CD4-positive, alpha-beta T cell (primary cell): ENCODE measurements around the gene SNAPC4. TPM values are rescaled to one million over a fixed set of nuclear protein-coding genes. Genes with fewer than 3 reads are reported as not detected.

ENCODE experiments used
- ATAC-seq: fragments of 200-7000 bp; cut with Tn5 transposase; one replicate; pipeline ENCODE4 v1.10.0; 2022; ENCODE audit warnings: mild to moderate bottlenecking; ENCODE audit not compliant: poor library complexity
- CTCF ChIA-PET: fragments of 350-600 bp; sonication (Branson Sonifier 250); formaldehyde crosslinking; loops from one replicate; lab custom pipeline; 2021; ENCODE audit warnings: antibody characterized with exemption, inconsistent platforms; lab: Charles Lee
- POLR2A ChIA-PET: fragments of 350-600 bp; sonication (Branson Sonifier 250); formaldehyde crosslinking; loops from one replicate; lab custom pipeline; 2021; ENCODE audit warnings: antibody characterized with exemption, inconsistent platforms; lab: Charles Lee
- DNase-seq, 14 experiments: peaks; one replicate each; pipeline ENCODE4 v3.0.0-alpha.2; 2013 to 2020; ENCODE audit warnings: mixed read lengths in 2 of 14
- H3K27ac ChIP-seq, 2 donors: one replicate each; pipeline versions ENCODE4 v1.5.1 to v1.7.0; 2013; ENCODE audit warnings: low read length in 2 of 2, low read depth in 1 of 2, mild to moderate bottlenecking in 1 of 2
- H3K27me3 ChIP-seq, 2 experiments: 1 replicate in 1 of 2; 2 replicates in 1 of 2; pipeline versions ENCODE4 v1.6.1 to v1.7.0; 2013; ENCODE audit warnings: low read length in 2 of 2, control low read depth in 1 of 2, mild to moderate bottlenecking in 1 of 2, moderate library complexity in 1 of 2; ENCODE audit not compliant: insufficient read depth in 2 of 2, control insufficient read depth in 1 of 2
- H3K36me3 ChIP-seq: one replicate; pipeline ENCODE4 v1.6.1; 2013; ENCODE audit warnings: low read length, control low read depth; ENCODE audit not compliant: insufficient read depth
- H3K4me1 ChIP-seq: one replicate; pipeline ENCODE4 v1.6.1; 2013; ENCODE audit warnings: low read length, control low read depth; ENCODE audit not compliant: insufficient read depth
- H3K4me3 ChIP-seq: one replicate; pipeline ENCODE4 v1.5.1; 2013; ENCODE audit warnings: mild to moderate bottlenecking, low read length, moderate library complexity
- H3K9me3 ChIP-seq, 2 experiments: 1 replicate in 1 of 2; 2 replicates in 1 of 2; pipeline versions ENCODE4 v1.6.1 to v1.7.0; 2013; ENCODE audit warnings: low read length in 2 of 2, mild to moderate bottlenecking in 2 of 2, control low read depth in 1 of 2, moderate library complexity in 1 of 2; ENCODE audit not compliant: control insufficient read depth in 1 of 2, insufficient read depth in 1 of 2
- H3K27ac Mint-ChIP-seq: one replicate; pipeline ENCODE4 v1.8.0; 2020; ENCODE audit warnings: mixed read lengths
- H3K27me3 Mint-ChIP-seq: one replicate; pipeline ENCODE4 v1.8.0; 2021; ENCODE audit warnings: mixed read lengths
- H3K36me3 Mint-ChIP-seq: one replicate; pipeline ENCODE4 v1.8.0; 2021; ENCODE audit warnings: low read depth, mixed read lengths
- H3K4me1 Mint-ChIP-seq: one replicate; pipeline ENCODE4 v1.8.0; 2021; ENCODE audit warnings: low read depth, mixed read lengths
- H3K4me3 Mint-ChIP-seq: one replicate; pipeline ENCODE4 v1.8.0; 2020; ENCODE audit warnings: mild to moderate bottlenecking, mixed read lengths
- H3K9me3 Mint-ChIP-seq: one replicate; pipeline ENCODE4 v1.8.0; 2020; ENCODE audit warnings: mixed read lengths
- intact Hi-C, 2 experiments: fragments of 100-400 bp; cut with DNase I in 1 of 2; cut with micrococcal nuclease in 1 of 2; formaldehyde crosslinking; loops; one replicate each; pipeline versions ENCODE4 v1.15.1 to v1.9.0; 2023 to 2025; cut with DNase I, micrococcal nuclease
- total RNA-seq, 174 experiments: library from RNA in 2 of 174; stranded (reverse) in 2 of 174; gene quantifications; one replicate each; pipeline ENCODE4 v1.2.3 and lab custom pipeline; 2021 to 2026
- TF ChIP-seq, protein P1 (sequence below): fragments of 200-600 bp; IDR thresholded peaks from one replicate; pipeline ENCODE4 v1.8.0; 2022; ENCODE audit warnings: antibody characterized with exemption, mild to moderate bottlenecking

The SNAPC4 gene
- total RNA-seq, 2 experiments from 2014 or later = 7.7 to 8.0 TPM

DNA sequence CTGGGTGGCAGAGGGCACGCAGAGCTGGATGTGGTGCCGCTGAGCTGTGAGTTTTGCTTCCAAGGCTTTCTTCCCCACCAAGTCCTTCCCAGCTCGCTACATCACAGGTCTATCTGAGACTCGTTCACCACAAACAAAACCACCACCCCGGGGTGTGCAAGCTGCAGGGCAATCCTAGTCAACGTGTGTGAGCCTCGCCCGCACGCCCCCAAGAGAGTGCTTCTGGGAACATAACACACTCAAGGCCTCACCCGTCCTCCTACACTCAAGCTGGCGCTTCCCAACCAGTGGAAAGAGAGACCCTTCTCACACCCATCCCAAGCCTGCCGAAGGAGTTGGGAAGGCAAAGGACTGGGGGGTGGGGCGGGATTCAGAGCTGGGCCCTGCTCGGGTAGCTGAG, 10.6 kb downstream of the SNAPC4 start:
- Histone ChIP-seq H3K4me1 (peaks cover 16% of the 10 kb centered on the region), H3K27me3 (no peaks in the 10 kb centered on the region), H3K9me3 (no peaks in the 10 kb centered on the region), H3K4me3 (no peak overlapping the region), H3K27ac (no peak overlapping the region), H3K36me3 (peaks cover 63% of the 10 kb centered on the region)
- TF ChIP-seq, protein P1, sequence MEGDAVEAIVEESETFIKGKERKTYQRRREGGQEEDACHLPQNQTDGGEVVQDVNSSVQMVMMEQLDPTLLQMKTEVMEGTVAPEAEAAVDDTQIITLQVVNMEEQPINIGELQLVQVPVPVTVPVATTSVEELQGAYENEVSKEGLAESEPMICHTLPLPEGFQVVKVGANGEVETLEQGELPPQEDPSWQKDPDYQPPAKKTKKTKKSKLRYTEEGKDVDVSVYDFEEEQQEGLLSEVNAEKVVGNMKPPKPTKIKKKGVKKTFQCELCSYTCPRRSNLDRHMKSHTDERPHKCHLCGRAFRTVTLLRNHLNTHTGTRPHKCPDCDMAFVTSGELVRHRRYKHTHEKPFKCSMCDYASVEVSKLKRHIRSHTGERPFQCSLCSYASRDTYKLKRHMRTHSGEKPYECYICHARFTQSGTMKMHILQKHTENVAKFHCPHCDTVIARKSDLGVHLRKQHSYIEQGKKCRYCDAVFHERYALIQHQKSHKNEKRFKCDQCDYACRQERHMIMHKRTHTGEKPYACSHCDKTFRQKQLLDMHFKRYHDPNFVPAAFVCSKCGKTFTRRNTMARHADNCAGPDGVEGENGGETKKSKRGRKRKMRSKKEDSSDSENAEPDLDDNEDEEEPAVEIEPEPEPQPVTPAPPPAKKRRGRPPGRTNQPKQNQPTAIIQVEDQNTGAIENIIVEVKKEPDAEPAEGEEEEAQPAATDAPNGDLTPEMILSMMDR = no peak
- no peak overlapping the region for H3K27ac Mint-ChIP-seq
- H3K27me3 Mint-ChIP-seq = no peaks in the 10 kb centered on the region
- H3K9me3 Mint-ChIP-seq = no peaks in the 10 kb centered on the region
- ChIA-PET POLR2A (no interaction called here), CTCF (interaction anchor here (0.7 kb wide), 1 partner anchor 11 kb away, joined by 3 read pairs; no protein-coding TSS in a partner anchor)
- H3K4me3 Mint-ChIP-seq = no peak overlapping the region
- DNase-seq (no peak), ATAC-seq (no peak)
- intact Hi-C loops = no loop called here
- peaks cover 18% of the 10 kb centered on the region for H3K4me1 Mint-ChIP-seq
- peaks cover 64% of the 10 kb centered on the region for H3K36me3 Mint-ChIP-seq

DNA sequence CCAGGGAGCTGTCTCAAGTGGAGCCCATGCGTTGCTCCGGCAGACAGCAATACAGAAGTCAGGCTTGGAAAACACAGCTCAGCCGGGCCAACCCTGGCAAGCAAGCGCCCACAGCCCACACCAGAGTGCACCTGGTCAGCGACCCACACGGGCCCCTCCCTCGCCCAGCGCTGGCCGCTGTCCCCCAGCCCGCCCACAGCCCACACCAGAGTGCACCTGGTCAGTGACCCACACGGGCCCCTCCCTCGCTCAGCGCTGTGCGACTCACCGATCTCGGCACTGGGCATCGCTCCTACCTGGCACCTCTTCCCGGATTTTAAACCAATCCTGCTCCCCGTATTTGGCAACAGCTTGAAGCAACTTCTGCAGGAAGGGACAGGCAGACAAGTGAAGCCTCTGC, 12.8 kb downstream of the SNAPC4 start:
- no peak overlapping the region for H3K4me3 Mint-ChIP-seq

DNA sequence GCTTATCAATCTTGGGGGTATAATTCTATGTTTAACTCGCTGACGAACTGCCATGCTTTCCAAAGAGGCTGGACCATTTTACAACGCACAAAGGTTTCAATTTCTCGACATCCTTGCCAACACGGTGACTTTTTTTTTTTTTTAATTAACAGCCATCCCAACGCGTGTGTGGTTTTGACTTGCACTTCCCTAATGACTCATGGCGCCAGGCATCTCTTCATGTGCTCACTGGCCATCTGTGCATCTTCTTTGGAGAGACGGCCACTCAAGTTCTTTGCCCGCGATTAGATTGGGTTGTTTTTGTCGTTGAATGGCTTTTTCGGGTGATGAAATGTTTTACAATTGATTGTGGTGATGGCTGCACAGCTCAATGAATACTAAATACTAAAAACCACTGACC, 14.0 kb downstream of the SNAPC4 start:
- DNase-seq (no peak), ATAC-seq (no peak)
- Mint-ChIP-seq H3K36me3 (peaks cover 58% of the 10 kb centered on the region), H3K4me3 (no peak overlapping the region), H3K27me3 (no peaks in the 10 kb centered on the region), H3K4me1 (peaks cover 18% of the 10 kb centered on the region), H3K27ac (no peak overlapping the region), H3K9me3 (no peaks in the 10 kb centered on the region)
- CTCF ChIA-PET = interaction anchor here (1.4 kb wide), 1 partner anchor 22 kb away, joined by 4 read pairs; the partner anchor contains the start of gene DNLZ
- peaks cover 53% of the 10 kb centered on the region for H3K36me3 ChIP-seq
- H3K27me3 ChIP-seq = no peaks in the 10 kb centered on the region
- POLR2A ChIA-PET = no interaction called here
- H3K4me3 ChIP-seq = no peak overlapping the region
- peaks cover 22% of the 10 kb centered on the region for H3K4me1 ChIP-seq
- H3K27ac ChIP-seq = no peak overlapping the region
- intact Hi-C loops = no loop called here
- no peaks in the 10 kb centered on the region for H3K9me3 ChIP-seq
- TF ChIP-seq, protein P1 = no peak

More for the DNA sequence above, 12.8 kb downstream of the SNAPC4 start:
- no peak overlapping the region for H3K27ac Mint-ChIP-seq
- H3K27ac ChIP-seq = no peak overlapping the region
- peaks cover 69% of the 10 kb centered on the region for H3K36me3 Mint-ChIP-seq
- no peaks in the 10 kb centered on the region for H3K9me3 ChIP-seq
- CTCF ChIA-PET = interaction anchor here (1.4 kb wide), 1 partner anchor 23 kb away, joined by 4 read pairs; the partner anchor contains the start of gene DNLZ
- H3K27me3 Mint-ChIP-seq = no peaks in the 10 kb centered on the region
- H3K4me3 ChIP-seq = no peak overlapping the region
- H3K4me1 Mint-ChIP-seq = peaks cover 18% of the 10 kb centered on the region
- no peaks in the 10 kb centered on the region for H3K9me3 Mint-ChIP-seq
- TF ChIP-seq, protein P1 = no peak
- ATAC-seq (no peak), DNase-seq (no peak)
- peaks cover 56% of the 10 kb centered on the region for H3K36me3 ChIP-seq
- no peaks in the 10 kb centered on the region for H3K27me3 ChIP-seq
- POLR2A ChIA-PET = no interaction called here
- intact Hi-C loops = no loop called here
- peaks cover 22% of the 10 kb centered on the region for H3K4me1 ChIP-seq
